ENCODE measurements around the gene IGSF1.

- TF ChIP-seq CTCF (conservative IDR thresholded peaks at IDR 0.05 in 1 of 2, IDR thresholded peaks at IDR 0.05 in 1 of 2; ENCODE audit: low read depth in 1 of 2, low read length in 2 of 2) (no peak), EZH2 (IDR thresholded peaks at IDR 0.05; ENCODE audit: low read length, missing control alignments) (no peak)
These were observed 19.0 kb downstream of the IGSF1 start for GRCh38 chrX:131270080-131270479.

Data from fibroblast of lung (primary cell).